ENCODE results near the gene EFCAB14. TPM values are rescaled to one million over a fixed set of nuclear protein-coding genes. Genes with fewer than 3 reads are reported as not detected.
A peak's percentile ranks its signal among the peaks of the same experiment; 100 is the strongest.

Gene EFCAB14, protein sequence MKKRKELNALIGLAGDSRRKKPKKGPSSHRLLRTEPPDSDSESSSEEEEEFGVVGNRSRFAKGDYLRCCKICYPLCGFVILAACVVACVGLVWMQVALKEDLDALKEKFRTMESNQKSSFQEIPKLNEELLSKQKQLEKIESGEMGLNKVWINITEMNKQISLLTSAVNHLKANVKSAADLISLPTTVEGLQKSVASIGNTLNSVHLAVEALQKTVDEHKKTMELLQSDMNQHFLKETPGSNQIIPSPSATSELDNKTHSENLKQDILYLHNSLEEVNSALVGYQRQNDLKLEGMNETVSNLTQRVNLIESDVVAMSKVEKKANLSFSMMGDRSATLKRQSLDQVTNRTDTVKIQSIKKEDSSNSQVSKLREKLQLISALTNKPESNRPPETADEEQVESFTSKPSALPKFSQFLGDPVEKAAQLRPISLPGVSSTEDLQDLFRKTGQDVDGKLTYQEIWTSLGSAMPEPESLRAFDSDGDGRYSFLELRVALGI
- total RNA-seq (2014; rRNA removed; shearing (Covaris generic)) (48.7 and 49.0 TPM in 2 replicates), polyA plus RNA-seq (2016; fragmentation: Nextera tagmentation; extraction: Ambion mirVana) (20.8 and 23.3 TPM in 2 replicates)
- long read RNA-seq, full-length matches to known transcripts: 2 of 13 reads
- long read RNA-seq, partial matches to known transcripts: 8 of 13 reads
- long read RNA-seq, other reads (novel, unspliced or antisense): 3 of 13 reads

DNA sequence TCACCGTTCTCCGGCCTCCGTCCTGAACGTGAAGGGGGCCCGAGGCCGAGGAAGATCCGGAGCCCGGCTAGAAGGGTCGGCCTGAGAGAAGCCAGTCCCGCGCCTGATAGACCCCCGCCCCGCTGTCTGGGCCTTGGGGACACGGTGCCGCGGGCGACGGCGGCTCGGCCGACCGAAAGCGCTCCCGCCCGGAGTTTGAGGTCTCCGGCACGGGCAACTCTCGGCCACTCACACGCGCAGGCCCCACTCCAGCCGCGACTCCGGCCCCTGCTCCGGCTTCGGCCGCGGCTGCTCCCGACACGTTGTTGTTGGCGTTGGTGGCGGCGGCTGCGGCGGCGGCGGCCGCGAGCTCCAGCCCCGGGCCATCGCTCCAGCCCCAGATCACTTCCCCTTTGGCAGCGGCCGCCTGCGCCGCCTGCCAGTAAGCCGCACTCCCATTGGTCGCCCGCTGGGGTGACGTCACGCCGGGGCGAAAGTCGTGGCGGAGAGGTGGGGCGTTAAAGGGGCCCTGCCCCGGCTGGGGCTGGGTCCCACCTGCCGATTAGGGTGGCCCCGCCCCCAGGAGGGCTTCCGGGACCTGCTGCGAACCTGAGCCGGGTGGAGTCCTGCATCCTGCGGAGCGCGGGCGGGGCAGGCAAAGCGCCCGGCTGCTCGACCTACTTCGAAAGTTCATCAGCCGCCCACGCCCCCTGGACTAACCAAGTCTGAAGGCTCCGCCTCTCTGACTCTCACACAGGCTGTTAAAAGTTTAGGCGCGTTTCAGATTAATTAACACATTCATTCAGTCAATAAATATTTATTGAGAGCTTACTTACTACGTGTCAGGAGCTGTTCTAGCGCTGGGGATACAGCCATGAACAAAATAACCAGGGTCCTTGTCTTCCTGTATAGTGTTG lies at the start of gene EFCAB14:
Gene EFCAB14, minus strand, starts transcription at position 388 of the 896 bp plus-strand sequence. CDS start 1,027 bp downstream, outside the sequence.
- DNase-seq (ENCODE audit: low spot score): peak; percentile 98
- H3K27ac Mint-ChIP-seq: peak within 1 kb of the TSS; percentile 81
- Histone ChIP-seq H3K27me3 (ENCODE audit: insufficient read depth) (no peaks in the 10 kb centered on the region), H3F3A (replicated peaks; ENCODE audit: low read depth) (no peaks in the 10 kb centered on the region), H4K20me1 (replicated peaks; ENCODE audit: insufficient read depth) (peaks cover 25% of the 10 kb centered on the region), H2AFZ (peak within 1 kb of the TSS; percentile 44), H3K4me1 (ENCODE audit: insufficient read depth) (peaks cover 19% of the 10 kb centered on the region), H3K36me3 (ENCODE audit: insufficient read depth) (peaks cover 12% of the 10 kb centered on the region), H3K4me2 (peak within 1 kb of the TSS; percentile 94), H3K9me2 (ENCODE audit: insufficient read depth) (no peaks in the 10 kb centered on the region), H3K4me3 (peak within 1 kb of the TSS; percentile 92), H3K79me2 (replicated peaks; ENCODE audit: insufficient read depth) (peaks cover 25% of the 10 kb centered on the region), H3K27ac (ENCODE audit: low read depth) (peak within 1 kb of the TSS; percentile 55; the same call in 1 of the 2 replicates)
- H3K36me3 Mint-ChIP-seq (ENCODE audit: low read depth): peaks cover 16% of the 10 kb centered on the region
- peak within 1 kb of the TSS; percentile 94 for H3K4me3 Mint-ChIP-seq
- peaks cover 2% of the 10 kb centered on the region for H3K27me3 Mint-ChIP-seq (ENCODE audit: insufficient read depth, low read depth, poor library complexity)
- TF ChIP-seq STAT1 (IDR thresholded peaks at IDR 0.05; ENCODE audit: unreplicated experiment): no peak
- peak; percentile 72 for TF ChIP-seq POLR2AphosphoS5 (IDR thresholded peaks at IDR 0.05; ENCODE audit: low read depth)
- TF ChIP-seq EZH2 (IDR thresholded peaks at IDR 0.05; ENCODE audit: low read depth, unreplicated experiment): no peak
- peak; percentile 97 for TF ChIP-seq CREB1 (CRISPR knock-in tag; IDR thresholded peaks at IDR 0.05; ENCODE audit: low read depth)
- TF ChIP-seq ZNF331 (CRISPR knock-in tag; IDR thresholded peaks at IDR 0.05; ENCODE audit: low read depth): no peak
- TF ChIP-seq, protein P1, sequence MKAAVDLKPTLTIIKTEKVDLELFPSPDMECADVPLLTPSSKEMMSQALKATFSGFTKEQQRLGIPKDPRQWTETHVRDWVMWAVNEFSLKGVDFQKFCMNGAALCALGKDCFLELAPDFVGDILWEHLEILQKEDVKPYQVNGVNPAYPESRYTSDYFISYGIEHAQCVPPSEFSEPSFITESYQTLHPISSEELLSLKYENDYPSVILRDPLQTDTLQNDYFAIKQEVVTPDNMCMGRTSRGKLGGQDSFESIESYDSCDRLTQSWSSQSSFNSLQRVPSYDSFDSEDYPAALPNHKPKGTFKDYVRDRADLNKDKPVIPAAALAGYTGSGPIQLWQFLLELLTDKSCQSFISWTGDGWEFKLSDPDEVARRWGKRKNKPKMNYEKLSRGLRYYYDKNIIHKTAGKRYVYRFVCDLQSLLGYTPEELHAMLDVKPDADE (IDR thresholded peaks at IDR 0.05): peak; percentile 60; the same call in 1 of the 2 replicates
- no peaks in the 10 kb centered on the region; the same call in 2 of the 3 replicates for H3K9me3 Mint-ChIP-seq
- peak; percentile 93 for ATAC-seq
- peaks cover 20% of the 10 kb centered on the region for H3K4me1 Mint-ChIP-seq

- TF ChIP-seq, protein P1 (IDR thresholded peaks at IDR 0.05): no peak
- TF ChIP-seq ZNF331 (CRISPR knock-in tag; IDR thresholded peaks at IDR 0.05; ENCODE audit: low read depth): no peak
- no peak for TF ChIP-seq REST (IDR thresholded peaks at IDR 0.05; ENCODE audit: unreplicated experiment)
- TF ChIP-seq EZH2phosphoT487 (IDR thresholded peaks at IDR 0.05; ENCODE audit: unreplicated experiment): no peak
- no peak for TF ChIP-seq EZH2 (IDR thresholded peaks at IDR 0.05; ENCODE audit: low read depth, unreplicated experiment)
- no peak for TF ChIP-seq JUNB (IDR thresholded peaks at IDR 0.05; ENCODE audit: unreplicated experiment)
- no peak for TF ChIP-seq ZNF114 (CRISPR knock-in tag; IDR thresholded peaks at IDR 0.05)
- no peak for TF ChIP-seq CREB1 (CRISPR knock-in tag; IDR thresholded peaks at IDR 0.05; ENCODE audit: low read depth)
- TF ChIP-seq, protein P2, sequence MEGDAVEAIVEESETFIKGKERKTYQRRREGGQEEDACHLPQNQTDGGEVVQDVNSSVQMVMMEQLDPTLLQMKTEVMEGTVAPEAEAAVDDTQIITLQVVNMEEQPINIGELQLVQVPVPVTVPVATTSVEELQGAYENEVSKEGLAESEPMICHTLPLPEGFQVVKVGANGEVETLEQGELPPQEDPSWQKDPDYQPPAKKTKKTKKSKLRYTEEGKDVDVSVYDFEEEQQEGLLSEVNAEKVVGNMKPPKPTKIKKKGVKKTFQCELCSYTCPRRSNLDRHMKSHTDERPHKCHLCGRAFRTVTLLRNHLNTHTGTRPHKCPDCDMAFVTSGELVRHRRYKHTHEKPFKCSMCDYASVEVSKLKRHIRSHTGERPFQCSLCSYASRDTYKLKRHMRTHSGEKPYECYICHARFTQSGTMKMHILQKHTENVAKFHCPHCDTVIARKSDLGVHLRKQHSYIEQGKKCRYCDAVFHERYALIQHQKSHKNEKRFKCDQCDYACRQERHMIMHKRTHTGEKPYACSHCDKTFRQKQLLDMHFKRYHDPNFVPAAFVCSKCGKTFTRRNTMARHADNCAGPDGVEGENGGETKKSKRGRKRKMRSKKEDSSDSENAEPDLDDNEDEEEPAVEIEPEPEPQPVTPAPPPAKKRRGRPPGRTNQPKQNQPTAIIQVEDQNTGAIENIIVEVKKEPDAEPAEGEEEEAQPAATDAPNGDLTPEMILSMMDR (conservative IDR thresholded peaks at IDR 0.05; ENCODE audit: low read depth in 2 of 2): no peak
- DNase-seq (ENCODE audit: low spot score) (no peak), ATAC-seq (no peak)
- peaks cover 4% of the 10 kb centered on the region; the same call in 1 of the 2 replicates for H3K9me2 ChIP-seq (ENCODE audit: insufficient read depth)
- H4K20me1 ChIP-seq (replicated peaks; ENCODE audit: insufficient read depth): no peaks in the 10 kb centered on the region
- H3K9me3 Mint-ChIP-seq: peaks cover 50% of the 10 kb centered on the region
- peaks cover 34% of the 10 kb centered on the region for H3K36me3 Mint-ChIP-seq (ENCODE audit: low read depth)
- H3K4me1 Mint-ChIP-seq: no peaks in the 10 kb centered on the region; the same call in 2 of the 3 replicates
- H3K27me3 ChIP-seq (ENCODE audit: insufficient read depth): no peaks in the 10 kb centered on the region
- H3K27ac Mint-ChIP-seq: peak overlapping the region; percentile 82; the same call in 1 of the 2 replicates
- no peaks in the 10 kb centered on the region; the same call in none of the 2 replicates for H3K36me3 ChIP-seq (ENCODE audit: insufficient read depth)
- no peaks in the 10 kb centered on the region for H3K79me2 ChIP-seq (replicated peaks; ENCODE audit: insufficient read depth)
- H3K27me3 Mint-ChIP-seq (ENCODE audit: insufficient read depth, low read depth, poor library complexity): peaks cover 10% of the 10 kb centered on the region
- no peak overlapping the region for H3K4me3 Mint-ChIP-seq
- no peak overlapping the region for H3K27ac ChIP-seq (ENCODE audit: low read depth)
- no peak overlapping the region for H3K4me3 ChIP-seq
- no peaks in the 10 kb centered on the region for H3F3A ChIP-seq (replicated peaks; ENCODE audit: low read depth)
- no peak overlapping the region for H3K4me2 ChIP-seq
- H3K4me1 ChIP-seq (ENCODE audit: insufficient read depth): no peaks in the 10 kb centered on the region
- H2AFZ ChIP-seq: no peak overlapping the region
Measured at GRCh38 chr1:46768445-46768844, 49.5 kb upstream of the EFCAB14 start.
